Common myeloid progenitor, CD34-positive (primary cell): ENCODE results near the gene LPP.

Experiments
- CTCF ChIA-PET: fragments of 350-600 bp; sonication (Branson Sonifier 250); formaldehyde crosslinking; loops from one replicate; lab custom pipeline; 2021; ENCODE audit warnings: antibody characterized with exemption; lab: Charles Lee
- POLR2A ChIA-PET: fragments of 350-600 bp; sonication (Branson Sonifier 250); formaldehyde crosslinking; loops from one replicate; lab custom pipeline; 2021; ENCODE audit warnings: antibody characterized with exemption; lab: Charles Lee
- DNase-seq, 3 donors: peaks; one replicate each; pipeline versions ENCODE4 v3.0.0 to v3.0.0-alpha.2; 2013
- H3K27ac ChIP-seq, 2 experiments: 1 replicate in 1 of 2; 2 replicates in 1 of 2; pipeline ENCODE4 v1.7.0; 2013; ENCODE audit warnings: inconsistent platforms in 2 of 2, low read length in 2 of 2, mild to moderate bottlenecking in 2 of 2, low read depth in 1 of 2, moderate library complexity in 1 of 2; ENCODE audit not compliant: severe bottlenecking in 2 of 2, insufficient read depth in 1 of 2, poor library complexity in 1 of 2
- H3K27me3 ChIP-seq, 5 experiments: replicated peaks in 2 of 5; 1 replicate in 3 of 5; 2 replicates in 2 of 5; pipeline versions ENCODE4 v1.6.1 to v1.7.0; 2013; ENCODE audit warnings: low read length in 4 of 5, mild to moderate bottlenecking in 2 of 5, moderate library complexity in 2 of 5, inconsistent platforms in 1 of 5; ENCODE audit not compliant: insufficient read depth in 5 of 5, control insufficient read depth in 4 of 5
- H3K36me3 ChIP-seq, 4 experiments: 1 replicate in 2 of 4; 2 replicates in 2 of 4; pipeline versions ENCODE4 v1.6.1 to v1.7.0; 2013; ENCODE audit warnings: low read length in 3 of 4, control low read depth in 1 of 4, mild to moderate bottlenecking in 1 of 4; ENCODE audit not compliant: control insufficient read depth in 4 of 4, insufficient read depth in 4 of 4
- H3K4me1 ChIP-seq, 4 experiments: 1 replicate in 3 of 4; 2 replicates in 1 of 4; pipeline versions ENCODE4 v1.6.1 to v1.7.1; 2013; ENCODE audit warnings: low read length in 3 of 4, mild to moderate bottlenecking in 3 of 4, control low read depth in 1 of 4, inconsistent platforms in 1 of 4, moderate library complexity in 1 of 4; ENCODE audit not compliant: control insufficient read depth in 4 of 4, insufficient read depth in 4 of 4; ENCODE audit errors: control extremely low read depth in 1 of 4
- H3K4me3 ChIP-seq, 7 experiments: 1 replicate in 4 of 7; 2 replicates in 3 of 7; pipeline versions ENCODE4 v1.5.1 to v1.7.0; 2013; ENCODE audit warnings: mild to moderate bottlenecking in 7 of 7, low read length in 6 of 7, moderate library complexity in 6 of 7, inconsistent platforms in 2 of 7, low read depth in 2 of 7, control low read depth in 1 of 7; ENCODE audit not compliant: insufficient read depth in 4 of 7, control insufficient read depth in 1 of 7; ENCODE audit errors: extremely low read depth in 1 of 7
- H3K9me3 ChIP-seq, 5 experiments: 1 replicate in 4 of 5; 2 replicates in 1 of 5; pipeline versions ENCODE4 v1.6.1 to v1.7.1; 2013; ENCODE audit warnings: low read length in 4 of 5, mild to moderate bottlenecking in 2 of 5, inconsistent platforms in 1 of 5, low read depth in 1 of 5, moderate library complexity in 1 of 5; ENCODE audit not compliant: control insufficient read depth in 4 of 5, insufficient read depth in 2 of 5; ENCODE audit errors: control extremely low read depth in 1 of 5
- WGBS: methylation state at CpG from one replicate; pipeline ENCODE4 v1.1.5; 2013; ENCODE audit not compliant: insufficient coverage; 5-methylcytosine and 5-hydroxymethylcytosine counted together

LPP gene

DNA sequence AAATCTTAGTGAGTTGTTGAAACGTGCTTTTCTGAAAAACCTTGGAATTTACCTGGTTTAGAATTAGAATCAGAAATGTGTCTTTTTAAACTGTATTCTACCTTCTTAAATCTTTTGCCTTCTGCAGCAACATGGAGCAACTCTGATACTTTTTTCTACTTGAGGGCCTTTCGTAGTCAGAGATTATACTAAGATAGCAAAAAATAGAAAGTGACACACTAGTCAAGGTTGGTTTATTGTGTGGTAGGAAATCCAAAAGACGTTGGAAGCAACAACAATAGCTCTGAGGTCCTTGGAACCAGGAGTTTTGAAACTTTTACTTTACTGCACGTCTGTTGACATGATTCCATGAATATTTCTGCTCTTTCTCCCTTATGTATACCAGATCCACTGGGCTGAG lies 294.9 kb downstream of the LPP start:
- peaks cover 0 to 9% (median 2%) of the 10 kb centered on the region in 4 experiments for H3K4me1 ChIP-seq
- H3K27ac ChIP-seq, result no peak overlapping the region
- no peaks in the 10 kb centered on the region for H3K27me3 ChIP-seq
- ChIA-PET POLR2A (no interaction called here), CTCF (no interaction called here)
- H3K4me3 ChIP-seq, result no peak overlapping the region
- no peaks in the 10 kb centered on the region for H3K36me3 ChIP-seq
- peaks cover 0 to 1% (median 0%) of the 10 kb centered on the region in 5 experiments for H3K9me3 ChIP-seq
- 81% methylated on average over 3 of the region's 4 CpGs for WGBS
- DNase-seq, result no peak

DNA sequence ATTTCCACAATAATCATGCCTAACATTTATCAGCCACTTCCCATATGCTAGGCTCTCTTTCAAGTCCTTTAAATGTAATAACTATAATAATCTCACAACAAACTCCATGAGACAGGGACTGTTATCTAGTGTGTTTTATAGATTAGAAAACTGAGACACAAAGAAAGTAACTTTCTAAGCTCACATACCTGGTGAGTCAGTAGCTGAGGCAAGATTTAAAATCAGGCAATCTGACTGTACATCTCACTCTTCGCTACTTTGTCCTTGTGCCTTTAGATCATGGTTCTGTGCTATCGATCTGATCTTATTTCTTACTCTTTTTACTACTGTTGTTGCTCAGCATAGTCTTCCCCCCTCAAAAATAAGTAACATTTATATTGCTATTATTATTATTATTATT lies 295.5 kb downstream of the LPP start:
- ChIA-PET CTCF (no interaction called here), POLR2A (no interaction called here)
- 100% methylated on average over 1 of the region's 2 CpGs for WGBS
- H3K27me3 ChIP-seq, result no peaks in the 10 kb centered on the region
- no peak for DNase-seq
- no peak overlapping the region for H3K4me3 ChIP-seq
- no peak overlapping the region for H3K27ac ChIP-seq
- H3K36me3 ChIP-seq, result no peaks in the 10 kb centered on the region
- peaks cover 0 to 1% (median 0%) of the 10 kb centered on the region in 5 experiments for H3K9me3 ChIP-seq
- peaks cover 0 to 9% (median 2%) of the 10 kb centered on the region in 4 experiments for H3K4me1 ChIP-seq

DNA sequence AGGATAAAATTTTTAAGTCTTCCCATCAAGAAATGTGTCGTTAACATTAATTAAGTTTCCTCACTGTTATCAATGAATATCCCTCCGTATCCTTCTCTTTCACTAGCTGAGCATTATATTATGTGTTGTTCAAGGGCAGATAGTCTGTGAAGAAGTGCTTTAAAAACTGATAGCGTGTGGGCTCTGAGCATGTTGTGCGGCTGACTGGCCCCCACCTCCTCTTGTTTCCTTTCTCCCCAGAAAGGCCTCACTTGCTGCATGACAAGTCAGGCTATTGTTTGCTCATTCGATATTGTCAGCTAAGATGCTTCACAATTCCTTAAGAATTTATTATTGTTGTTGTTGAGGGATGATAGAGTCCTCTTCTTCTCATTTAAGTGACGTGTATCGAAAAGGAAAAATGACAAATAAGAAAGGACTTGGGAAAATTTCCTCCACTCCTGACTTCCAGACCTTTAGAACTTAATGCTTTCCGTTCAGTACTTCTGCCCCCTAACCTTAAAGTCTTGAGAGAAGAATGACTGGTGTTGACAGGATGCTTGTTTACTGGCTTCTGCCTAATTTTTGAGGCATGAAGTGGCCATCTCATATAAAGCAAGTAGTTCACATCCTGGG lies 298.3 kb downstream of the LPP start:
- WGBS, result 94% methylated on average over 3 of the region's 8 CpGs
- POLR2A ChIA-PET, result no interaction called here
- Histone ChIP-seq H3K9me3 (no peaks in the 10 kb centered on the region), H3K4me3 (no peak overlapping the region), H3K27me3 (no peaks in the 10 kb centered on the region), H3K36me3 (no peaks in the 10 kb centered on the region), H3K27ac (no peak overlapping the region), H3K4me1 (no peaks in the 10 kb centered on the region)
- CTCF ChIA-PET, result interaction anchor here (1.2 kb wide), 1 partner anchor 703 kb away, joined by 3 read pairs; no protein-coding TSS in a partner anchor
- no peak for DNase-seq

DNA sequence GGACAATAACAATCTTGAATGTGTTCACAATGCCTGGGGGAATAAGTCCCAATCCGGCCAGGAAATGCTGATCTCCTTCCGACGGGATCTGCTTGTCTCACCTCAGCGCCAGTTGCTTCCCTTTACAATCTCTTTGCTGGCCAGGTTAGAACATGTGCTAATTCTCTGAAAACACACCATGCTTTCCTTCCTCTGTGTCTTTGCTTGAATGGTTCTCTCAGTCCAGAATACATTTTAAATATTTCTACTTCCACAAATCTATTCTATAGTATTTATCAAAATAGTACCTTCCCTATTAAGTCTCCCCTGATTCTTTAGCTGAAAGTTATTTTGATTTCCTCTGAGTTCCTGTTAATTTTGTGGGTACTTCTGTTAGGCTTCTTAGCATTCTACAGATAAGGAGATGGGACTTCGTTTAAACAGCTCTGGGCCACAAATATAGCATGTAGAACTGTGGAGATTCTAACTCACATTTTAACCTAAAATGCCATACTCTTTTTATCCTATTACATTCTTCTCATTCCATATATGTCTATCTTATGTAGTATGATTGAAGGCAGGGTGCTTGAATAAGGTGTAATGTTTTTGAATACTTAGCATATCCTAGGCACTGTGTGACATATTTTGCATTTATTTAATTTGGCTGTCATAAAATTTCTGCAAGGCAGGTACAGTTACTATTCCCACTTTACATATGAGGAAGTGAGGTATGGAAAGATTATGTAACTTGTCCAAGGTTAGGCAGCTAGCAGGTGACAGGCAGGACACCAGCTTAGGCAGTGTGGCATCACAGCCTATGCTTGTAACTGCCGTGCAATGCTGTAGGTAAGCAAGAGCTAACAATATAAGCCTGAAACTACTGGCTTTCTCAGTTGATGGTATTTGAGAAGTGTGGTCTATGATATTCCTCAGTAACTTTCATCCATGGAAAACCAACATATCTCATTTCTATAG lies 299.8 kb downstream of the LPP start:
- 92% methylated on average over 4 of the region's 6 CpGs for WGBS
- DNase-seq, result no peak
- POLR2A ChIA-PET, result no interaction called here
- no peaks in the 10 kb centered on the region for H3K36me3 ChIP-seq
- no peaks in the 10 kb centered on the region for H3K9me3 ChIP-seq
- no peak overlapping the region for H3K4me3 ChIP-seq
- CTCF ChIA-PET, result interaction anchor here (0.7 to 1.2 kb wide), 2 partner anchors 21 to 704 kb away, joined by 3 read pairs; no protein-coding TSS in a partner anchor
- H3K27ac ChIP-seq, result no peak overlapping the region
- H3K4me1 ChIP-seq, result no peaks in the 10 kb centered on the region
- no peaks in the 10 kb centered on the region for H3K27me3 ChIP-seq

DNA sequence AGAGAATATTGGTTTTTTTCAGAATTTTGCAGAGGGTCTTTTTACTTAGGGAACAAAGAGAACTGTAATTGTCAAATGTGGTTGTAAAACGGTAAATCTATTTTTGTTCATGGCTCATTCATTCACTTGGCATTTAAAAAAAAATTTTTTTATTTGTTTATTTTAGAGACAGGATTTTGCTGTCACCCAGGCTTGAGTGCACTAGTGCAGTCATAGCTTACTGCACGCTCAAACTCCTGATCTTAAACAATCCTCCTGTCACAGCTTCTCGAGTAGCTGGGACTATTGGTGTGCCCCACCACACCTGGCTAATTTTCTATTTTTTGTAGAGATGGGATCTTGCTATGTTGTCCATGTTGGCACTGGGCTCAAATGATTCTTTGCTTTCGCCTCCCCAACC lies 301.8 kb downstream of the LPP start:
- POLR2A ChIA-PET, result no interaction called here
- Histone ChIP-seq H3K9me3 (no peaks in the 10 kb centered on the region), H3K4me1 (no peaks in the 10 kb centered on the region), H3K27ac (no peak overlapping the region), H3K27me3 (no peaks in the 10 kb centered on the region), H3K36me3 (no peaks in the 10 kb centered on the region), H3K4me3 (no peak overlapping the region)
- WGBS, result 100% methylated on average over 2 of the region's 4 CpGs
- no peak for DNase-seq
- CTCF ChIA-PET, result interaction anchor here (0.7 kb wide), 1 partner anchor 63 kb away, joined by 3 read pairs; no protein-coding TSS in a partner anchor

DNA sequence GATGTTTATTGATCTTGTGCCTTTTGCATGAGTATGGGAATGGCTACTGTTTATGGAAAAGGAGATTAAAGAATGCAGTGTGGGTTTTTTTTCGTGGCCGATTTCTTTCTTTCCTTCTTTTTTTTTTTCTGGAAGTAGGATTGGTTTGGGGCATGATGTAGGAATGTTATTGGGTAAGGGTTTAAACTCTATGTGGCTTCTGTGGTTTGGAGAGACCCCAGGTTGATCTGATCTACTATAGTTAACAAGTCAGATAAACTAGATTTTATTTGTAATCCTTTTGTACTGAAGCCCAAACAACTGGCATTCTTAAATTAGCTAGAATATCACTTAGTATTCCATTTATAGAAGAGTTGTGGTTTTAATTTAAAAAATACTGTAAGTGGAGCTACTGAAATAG lies 304.8 kb downstream of the LPP start:
- POLR2A ChIA-PET, result interaction anchor here (0.6 kb wide), 1 partner anchor 142 kb away, joined by 3 read pairs; no protein-coding TSS in a partner anchor
- Histone ChIP-seq H3K36me3 (no peaks in the 10 kb centered on the region), H3K27me3 (no peaks in the 10 kb centered on the region), H3K27ac (no peak overlapping the region), H3K4me3 (no peak overlapping the region), H3K9me3 (no peaks in the 10 kb centered on the region), H3K4me1 (no peaks in the 10 kb centered on the region)
- no peak for DNase-seq
- WGBS, result 56% methylated on average over 2 of the region's 2 CpGs
- CTCF ChIA-PET, result interaction anchor here (1.3 to 1.9 kb wide), 2 partner anchors 13 to 19 kb away, joined by 3 to 4 read pairs; no protein-coding TSS in a partner anchor

DNA sequence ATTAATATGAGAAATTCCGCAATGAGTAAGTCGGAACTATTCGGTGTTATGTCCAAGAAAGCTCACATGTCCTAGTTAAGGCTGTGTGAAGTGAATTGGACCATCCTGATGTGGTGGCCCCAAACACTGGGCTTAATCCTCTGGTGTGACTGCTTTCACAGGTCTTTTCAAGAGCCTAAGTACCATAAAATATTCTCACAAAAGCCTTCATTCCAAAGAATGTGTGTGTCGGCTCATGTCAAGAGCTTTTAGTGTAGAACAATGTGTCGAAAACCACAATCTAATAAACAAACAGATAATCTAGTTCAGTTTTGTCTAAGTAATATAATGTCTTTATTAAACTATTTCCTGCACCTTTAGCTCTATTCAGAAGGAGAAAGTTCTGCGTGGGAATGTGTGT lies 311.4 kb downstream of the LPP start:
- DNase-seq, result no peak
- Histone ChIP-seq H3K27me3 (no peaks in the 10 kb centered on the region), H3K9me3 (peaks cover 0 to 2% (median 0%) of the 10 kb centered on the region in 5 experiments), H3K4me1 (no peaks in the 10 kb centered on the region), H3K4me3 (no peak overlapping the region), H3K27ac (no peak overlapping the region), H3K36me3 (peaks cover 0 to 2% (median 0%) of the 10 kb centered on the region in 4 experiments)
- WGBS, result 90% methylated on average over 3 of the region's 6 CpGs
- POLR2A ChIA-PET, result no interaction called here
- CTCF ChIA-PET, result no interaction called here
